HepG2 (cell line): ENCODE measurements around the gene FGGY.

ENCODE experiments used
- CBX1 ChIP-seq: IDR thresholded peaks from one replicate; pipeline ENCODE4 v1.6.1; 2016; ENCODE audit warnings: antibody characterized with exemption, low read depth
- CTCF ChIP-seq: sonication (generic); formaldehyde crosslinking; IDR thresholded peaks from 2 replicates; pipeline ENCODE4 v1.5.0; 2020; ENCODE audit warnings: mild to moderate bottlenecking, missing genetic modification reagents, moderate library complexity
- DPF2 ChIP-seq: sonication (generic); formaldehyde crosslinking; IDR thresholded peaks from 2 replicates; pipeline ENCODE4 v1.4.0; 2020; ENCODE audit warnings: mild to moderate bottlenecking, low read depth, missing genetic modification reagents, borderline replicate concordance
- ZNF510 ChIP-seq: sonication (generic); formaldehyde crosslinking; IDR thresholded peaks from 2 replicates; pipeline ENCODE4 v1.4.0; 2020; ENCODE audit warnings: low read depth, mild to moderate bottlenecking, missing genetic modification reagents

DNA sequence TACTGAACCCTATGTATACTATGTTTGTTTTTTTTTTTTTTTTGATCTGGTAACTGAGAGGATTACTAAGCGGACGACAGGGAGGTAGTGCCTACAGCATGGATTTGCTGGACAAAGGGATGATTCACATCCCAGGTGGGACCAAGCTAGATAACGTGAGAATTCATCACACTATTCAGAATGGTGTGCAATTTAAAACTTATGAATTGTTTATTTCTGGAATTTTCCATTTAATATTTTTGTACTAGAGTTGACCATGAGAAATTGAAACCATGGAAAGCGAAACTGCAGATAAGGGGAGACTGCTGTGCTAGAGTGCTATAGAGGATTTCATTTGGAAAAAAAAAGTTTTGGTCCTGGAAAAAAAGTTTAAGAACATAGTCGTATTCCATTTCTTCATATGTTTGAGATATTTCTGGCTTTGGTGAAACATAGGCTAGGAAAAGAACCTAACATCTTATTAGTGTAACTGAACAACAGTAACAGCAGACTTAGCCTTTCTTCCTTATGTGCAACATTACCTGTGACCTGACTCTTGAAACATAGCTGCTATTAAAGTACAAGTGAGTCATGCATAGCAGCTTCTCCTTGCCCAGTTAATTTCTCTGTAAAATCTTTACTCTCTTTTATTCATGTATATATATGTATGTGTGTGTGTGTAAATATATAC is 202.5 kb downstream of the FGGY start:
- TF ChIP-seq ZNF510 (CRISPR knock-in tag) (no peak), CTCF (no peak), CBX1 (no peak), DPF2 (CRISPR knock-in tag) (no peak)
